MM.1S (cell line): ENCODE results near the gene PDXDC1.
"Not testable (repeated sequence)": the region's sequence is repeated elsewhere in the genome, so short reads cannot be mapped to it uniquely, and the experiment has no call there.

ENCODE experiments used
- DNase-seq: peaks from one replicate; pipeline ENCODE4 v3.0.0-alpha.2; 2015
- H2AFZ ChIP-seq: fragments of 300-600 bp; sonication (generic); 2 replicates; pipeline ENCODE4 v1.6.0; 2016; ENCODE audit warnings: antibody characterized with exemption, low read length
- H3F3A ChIP-seq: fragments of 300-600 bp; sonication (generic); 2 replicates; pipeline ENCODE4 v1.6.1; 2016; ENCODE audit warnings: mild to moderate bottlenecking, antibody characterized with exemption, low read length, moderate library complexity, mixed read lengths; ENCODE audit not compliant: insufficient read depth
- H3K27ac ChIP-seq: fragments of 300-600 bp; sonication (generic); 2 replicates; pipeline ENCODE4 v1.5.1; 2016; ENCODE audit warnings: mild to moderate bottlenecking, low read length
- H3K27me3 ChIP-seq: fragments of 300-600 bp; sonication (generic); replicated peaks from 2 replicates; pipeline ENCODE4 v1.6.0; 2016; ENCODE audit warnings: low read length; ENCODE audit not compliant: insufficient read depth
- H3K36me3 ChIP-seq: fragments of 300-600 bp; sonication (generic); replicated peaks from 2 replicates; pipeline ENCODE4 v1.6.1; 2016; ENCODE audit warnings: mild to moderate bottlenecking, low read length, mixed read lengths; ENCODE audit not compliant: insufficient read depth
- H3K4me1 ChIP-seq: fragments of 300-600 bp; sonication (generic); 2 replicates; pipeline ENCODE4 v1.6.1; 2016; ENCODE audit warnings: low read length, mixed read lengths
- H3K4me2 ChIP-seq: fragments of 300-600 bp; sonication (generic); 2 replicates; pipeline ENCODE4 v1.6.0; 2016; ENCODE audit warnings: low read depth, low read length
- H3K4me3 ChIP-seq: fragments of 300-600 bp; sonication (generic); 2 replicates; pipeline ENCODE4 v1.5.1; 2016; ENCODE audit warnings: low read length, mixed read lengths
- H3K79me2 ChIP-seq: fragments of 300-600 bp; sonication (generic); 2 replicates; pipeline ENCODE4 v1.6.1; 2016; ENCODE audit warnings: mixed run types, low read length, mixed read lengths
- H3K9ac ChIP-seq: fragments of 300-600 bp; sonication (generic); 2 replicates; pipeline ENCODE4 v1.6.1; 2016; ENCODE audit warnings: low read length, mixed read lengths
- H3K9me2 ChIP-seq: fragments of 300-600 bp; sonication (generic); replicated peaks from 2 replicates; pipeline ENCODE4 v1.6.1; 2016; ENCODE audit warnings: mild to moderate bottlenecking, low read length, mixed read lengths; ENCODE audit not compliant: insufficient read depth
- H3K9me3 ChIP-seq: fragments of 300-600 bp; sonication (generic); replicated peaks from 2 replicates; pipeline ENCODE4 v1.6.1; 2016; ENCODE audit warnings: mild to moderate bottlenecking, low read length, mixed read lengths; ENCODE audit not compliant: insufficient read depth
- H4K20me1 ChIP-seq: fragments of 300-600 bp; sonication (generic); 2 replicates; pipeline ENCODE4 v1.6.1; 2016; ENCODE audit warnings: mild to moderate bottlenecking, low read length, moderate library complexity, mixed read lengths; ENCODE audit not compliant: insufficient read depth

PDXDC1 gene

DNA sequence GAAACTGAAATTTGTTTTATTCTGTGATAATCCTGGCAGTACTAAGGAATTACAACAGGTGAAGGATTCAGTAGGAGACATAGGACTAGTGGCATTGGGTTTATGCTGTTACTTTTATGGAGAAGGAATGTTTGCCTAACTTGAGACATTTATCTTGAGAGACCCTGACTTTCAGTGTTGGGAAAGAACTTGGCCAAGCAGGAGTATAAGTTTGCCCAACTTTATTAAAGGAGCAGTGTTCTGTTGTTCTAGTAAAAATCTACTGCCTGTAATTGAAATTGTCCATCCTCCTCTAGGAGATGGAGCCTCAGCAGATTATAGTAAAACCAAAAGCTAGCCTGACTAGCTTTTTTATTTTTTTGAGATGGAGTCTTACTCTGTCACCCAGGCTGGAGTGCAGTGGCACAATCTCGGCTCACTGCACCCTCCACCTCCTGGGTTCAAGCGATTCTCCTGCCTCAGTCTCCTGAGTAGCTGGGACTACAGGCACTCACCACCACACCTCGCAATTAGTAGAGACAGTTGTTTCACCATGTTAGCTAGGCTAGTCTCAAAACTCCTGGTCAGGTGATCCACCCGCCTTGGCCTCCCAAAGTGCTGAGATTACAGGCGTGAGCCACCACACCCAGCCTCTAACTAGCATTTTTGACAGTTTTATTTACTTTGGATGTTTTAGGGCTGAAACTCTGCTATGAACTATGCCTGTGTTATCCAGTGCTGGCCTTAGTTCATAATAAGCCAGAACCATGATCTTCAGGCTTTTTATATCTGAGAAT, 30.7 kb downstream of the PDXDC1 start:
- H3K9me2 ChIP-seq, H3F3A ChIP-seq, H3K4me1 ChIP-seq, H3K27ac ChIP-seq, H3K36me3 ChIP-seq, H3K9me3 ChIP-seq, H4K20me1 ChIP-seq, H3K79me2 ChIP-seq, DNase-seq, H3K27me3 ChIP-seq, H2AFZ ChIP-seq, H3K9ac ChIP-seq, H3K4me2 ChIP-seq, H3K4me3 ChIP-seq: not testable (repeated sequence)

DNA sequence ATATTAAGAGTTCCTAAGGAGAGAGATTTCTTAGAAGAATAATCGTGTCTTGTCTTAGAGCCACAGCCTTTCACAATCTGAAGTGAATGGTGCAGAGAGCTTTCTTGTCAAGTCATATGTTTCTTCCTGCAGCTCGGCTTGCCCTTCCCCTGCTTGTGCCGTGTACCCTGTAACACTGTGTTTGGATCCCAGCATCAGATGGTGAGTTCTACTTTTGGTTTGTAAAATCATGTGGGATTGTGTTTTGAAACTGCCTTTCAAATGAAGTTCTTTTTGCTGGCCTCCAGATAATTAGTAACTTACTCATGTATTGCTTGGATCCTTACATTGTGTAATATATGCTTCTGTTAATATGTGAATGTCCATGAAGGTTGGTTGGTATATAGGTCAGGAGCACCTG, 33.8 kb downstream of the PDXDC1 start:
- H3K36me3 ChIP-seq, H2AFZ ChIP-seq, H3K4me2 ChIP-seq, DNase-seq, H3K4me3 ChIP-seq, H3K27ac ChIP-seq, H3K4me1 ChIP-seq, H4K20me1 ChIP-seq, H3K9me3 ChIP-seq, H3K79me2 ChIP-seq, H3K27me3 ChIP-seq, H3K9ac ChIP-seq, H3F3A ChIP-seq, H3K9me2 ChIP-seq: not testable (repeated sequence)

DNA sequence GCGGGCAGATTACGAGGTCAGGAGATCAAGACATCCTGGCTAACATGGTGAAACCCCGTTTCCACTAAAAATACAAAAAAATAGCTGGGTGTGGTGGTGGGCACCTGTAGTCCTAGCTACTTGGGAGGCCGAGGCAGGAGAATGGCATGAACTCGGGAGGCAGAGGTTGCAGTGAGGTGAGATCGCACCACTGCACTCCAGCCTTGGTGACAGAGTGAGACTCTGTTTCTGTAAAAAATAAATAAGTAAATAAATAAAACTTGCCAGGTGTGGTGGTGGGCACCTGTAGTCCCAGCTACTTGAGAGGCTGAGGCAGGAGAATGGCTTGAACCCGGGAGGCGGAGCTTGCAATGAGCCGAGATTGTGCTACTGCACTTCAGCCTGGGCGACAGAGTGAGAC, 38.1 kb downstream of the PDXDC1 start:
- not testable (repeated sequence) for H3K9ac ChIP-seq, H3F3A ChIP-seq, H3K4me2 ChIP-seq, H3K4me1 ChIP-seq, H3K36me3 ChIP-seq, H4K20me1 ChIP-seq, H3K27me3 ChIP-seq, DNase-seq, H3K9me3 ChIP-seq, H3K79me2 ChIP-seq, H3K9me2 ChIP-seq, H2AFZ ChIP-seq, H3K4me3 ChIP-seq, H3K27ac ChIP-seq

DNA sequence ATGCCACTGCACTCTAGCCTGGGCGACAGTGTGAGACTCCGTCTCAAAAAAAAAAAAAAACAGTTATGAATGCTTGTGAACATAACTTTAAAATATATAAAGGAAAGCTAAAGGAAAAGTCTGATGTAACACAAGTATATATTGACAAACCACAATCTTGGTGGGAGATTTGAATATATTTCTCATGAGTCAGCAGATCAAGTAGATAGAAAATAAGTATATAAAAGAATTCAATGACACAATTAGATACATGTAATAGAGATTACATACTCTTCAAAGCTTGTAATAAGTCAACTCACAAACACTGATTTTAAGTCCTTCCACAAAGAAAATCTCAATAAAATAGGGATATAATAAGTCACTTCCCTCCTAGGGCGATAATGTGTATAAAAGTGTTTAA, 40.8 kb downstream of the PDXDC1 start:
- not testable (repeated sequence) for H3K9me3 ChIP-seq, DNase-seq, H3K4me2 ChIP-seq, H3K4me1 ChIP-seq, H4K20me1 ChIP-seq, H3F3A ChIP-seq, H3K27ac ChIP-seq, H3K79me2 ChIP-seq, H3K9ac ChIP-seq, H3K4me3 ChIP-seq, H3K36me3 ChIP-seq, H2AFZ ChIP-seq, H3K27me3 ChIP-seq, H3K9me2 ChIP-seq

DNA sequence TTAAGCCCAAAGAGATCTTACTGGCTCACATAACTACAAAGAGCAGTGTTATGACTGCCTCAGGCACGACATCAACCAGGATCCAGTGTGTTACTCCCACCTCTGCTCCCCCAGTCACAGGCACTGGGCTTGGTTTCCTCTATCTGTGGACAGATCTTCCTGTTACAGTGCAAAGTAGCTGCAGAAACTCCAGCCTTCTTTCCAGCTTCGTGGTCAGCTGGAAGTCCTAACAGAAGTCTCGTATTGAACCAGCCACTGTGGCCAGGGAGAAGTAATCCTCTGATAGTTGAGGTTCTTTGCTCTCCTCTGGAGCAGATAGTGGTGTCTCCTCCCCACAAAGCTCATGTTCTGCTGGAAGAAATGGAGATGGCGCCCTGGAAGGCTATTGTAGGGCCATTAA, 41.5 kb downstream of the PDXDC1 start:
- not testable (repeated sequence) for H4K20me1 ChIP-seq, H3K79me2 ChIP-seq, H3K4me2 ChIP-seq, H3K36me3 ChIP-seq, H3K27ac ChIP-seq, H3K4me3 ChIP-seq, H3K9me2 ChIP-seq, H3K9me3 ChIP-seq, H3K27me3 ChIP-seq, H2AFZ ChIP-seq, H3K4me1 ChIP-seq, DNase-seq, H3K9ac ChIP-seq, H3F3A ChIP-seq

DNA sequence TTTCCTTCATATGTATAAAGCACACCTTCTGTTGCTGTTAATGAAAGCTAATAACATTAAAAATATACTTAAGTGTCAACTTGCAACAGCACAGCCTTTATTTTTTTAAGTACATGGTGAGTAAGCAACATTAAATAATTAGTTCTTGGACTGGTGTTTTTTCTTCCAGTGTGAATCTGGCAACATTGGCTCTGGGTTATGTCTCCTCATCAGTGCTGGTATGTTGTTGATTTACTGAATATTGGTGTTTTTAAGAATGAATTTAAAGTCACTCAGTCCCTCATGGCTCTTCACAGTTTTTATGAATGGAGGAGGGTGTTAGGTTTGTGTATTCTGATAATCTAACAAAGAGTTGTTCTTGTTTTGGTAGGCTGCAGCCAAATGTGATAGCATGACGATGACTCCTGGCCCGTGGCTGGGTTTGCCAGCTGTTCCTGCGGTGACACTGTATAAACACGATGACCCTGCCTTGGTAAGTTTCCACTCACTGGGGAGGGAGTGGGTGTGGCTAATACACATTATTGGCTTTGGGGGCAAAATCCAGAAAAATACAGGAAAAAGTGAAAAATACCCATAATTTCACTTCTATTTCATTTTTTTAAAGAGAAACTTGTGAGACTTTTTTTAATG, 42.2 kb downstream of the PDXDC1 start:
- not testable (repeated sequence) for H3K9ac ChIP-seq, H3K27me3 ChIP-seq, H4K20me1 ChIP-seq, H3K27ac ChIP-seq, H3K79me2 ChIP-seq, H3K9me2 ChIP-seq, H3K4me2 ChIP-seq, H3K9me3 ChIP-seq, H3K4me1 ChIP-seq, H3F3A ChIP-seq, H3K36me3 ChIP-seq, H3K4me3 ChIP-seq, DNase-seq, H2AFZ ChIP-seq

DNA sequence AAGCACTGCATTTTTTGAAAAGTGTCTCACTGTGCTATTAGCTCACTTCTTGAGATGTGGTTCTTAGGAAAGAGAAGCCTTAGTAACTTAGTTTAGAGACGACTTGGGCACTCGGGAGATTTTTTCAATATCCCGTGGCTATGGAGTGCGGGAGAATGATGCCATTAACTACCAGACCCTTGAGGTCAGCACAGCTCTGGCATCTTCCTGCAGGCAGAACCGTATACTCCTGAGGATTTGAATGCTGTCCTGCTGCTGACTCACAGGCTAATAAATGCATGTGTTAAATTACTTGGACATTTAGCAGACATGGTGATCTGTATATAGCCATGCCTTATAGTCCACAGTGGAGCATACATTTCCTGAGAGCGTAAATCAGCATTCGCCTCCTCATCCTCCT, 46.6 kb downstream of the PDXDC1 start:
- H3K79me2 ChIP-seq, H3K9me2 ChIP-seq, H3K4me3 ChIP-seq, H4K20me1 ChIP-seq, H3K27me3 ChIP-seq, H3K4me1 ChIP-seq, H2AFZ ChIP-seq, DNase-seq, H3K36me3 ChIP-seq, H3K9ac ChIP-seq, H3F3A ChIP-seq, H3K27ac ChIP-seq, H3K4me2 ChIP-seq, H3K9me3 ChIP-seq: not testable (repeated sequence)
